SK-N-SH (cell line): ENCODE data around the gene NUP160. TPM values are rescaled to one million over a fixed set of nuclear protein-coding genes. Genes with fewer than 3 reads are reported as not detected.

Source experiments
- CTCF ChIA-PET: fragments of 300-600, 350-600 bp; formaldehyde crosslinking; extraction: SDS; loops from one replicate; lab custom pipeline; 2021; lab: Yijun Ruan, JAX
- POLR2A ChIA-PET: fragments of 350-600 bp; sonication (Branson Sonifier 250); formaldehyde crosslinking; extraction: SDS; loops from one replicate; lab custom pipeline; 2020; ENCODE audit warnings: antibody characterized with exemption, inconsistent platforms; lab: Yijun Ruan, JAX
- DNase-seq: peaks from one replicate; pipeline ENCODE4 v3.0.0; 2012
- H2AFZ ChIP-seq: fragments of 200-600 bp; sonication (generic); 2 replicates; pipeline ENCODE4 v1.8.1; 2016; ENCODE audit warnings: antibody characterized with exemption, mild to moderate bottlenecking, low read depth
- H3F3A ChIP-seq: fragments of 200-600 bp; sonication (generic); replicated peaks from 2 replicates; pipeline ENCODE3; 2016; ENCODE audit warnings: antibody characterized with exemption, mild to moderate bottlenecking; ENCODE audit not compliant: insufficient read depth
- H3K27ac ChIP-seq, 2 experiments: fragments of 200-500 bp in 1 of 2; fragments of 200-600 bp in 1 of 2; sonication (Bioruptor generic) in 1 of 2; sonication (generic), shearing (Covaris generic) in 1 of 2; 2 replicates each; pipeline versions ENCODE4 v1.5.1 to v1.6.1; 2014 to 2016; ENCODE audit warnings: low read depth in 2 of 2, inconsistent platforms in 1 of 2, low read length in 1 of 2, mild to moderate bottlenecking in 1 of 2, mixed read lengths in 1 of 2
- H3K27me3 ChIP-seq: fragments of 200-600 bp; sonication (generic), shearing (Covaris generic); 2 replicates; pipeline ENCODE4 v1.6.1; 2016; ENCODE audit warnings: mixed run types; ENCODE audit not compliant: insufficient read depth
- H3K36me3 ChIP-seq, 2 experiments: fragments of 200-500 bp in 1 of 2; fragments of 200-600 bp in 1 of 2; sonication (Bioruptor generic) in 1 of 2; sonication (generic) in 1 of 2; replicated peaks in 1 of 2; 2 replicates each; pipeline versions ENCODE3 to v1.5.1; 2014 to 2016; ENCODE audit warnings: low read length in 1 of 2, mild to moderate bottlenecking in 1 of 2; ENCODE audit not compliant: insufficient read depth in 2 of 2, control insufficient read depth in 1 of 2
- H3K4me1 ChIP-seq, 2 experiments: fragments of 200-500 bp in 1 of 2; fragments of 200-600 bp in 1 of 2; sonication (Bioruptor generic) in 1 of 2; sonication (generic), shearing (Covaris generic) in 1 of 2; 2 replicates each; pipeline versions ENCODE4 v1.5.1 to v1.6.1; 2014 to 2016; ENCODE audit warnings: low read depth in 1 of 2, low read length in 1 of 2, mixed run types in 1 of 2; ENCODE audit not compliant: insufficient read depth in 2 of 2, control insufficient read depth in 1 of 2
- H3K4me2 ChIP-seq: fragments of 200-600 bp; sonication (generic), shearing (Covaris generic); 2 replicates; pipeline ENCODE4 v1.6.1; 2017; ENCODE audit warnings: mixed run types
- H3K4me3 ChIP-seq, 2 experiments: fragments of 200-500 bp in 1 of 2; fragments of 200-600 bp in 1 of 2; sonication (Bioruptor generic) in 1 of 2; sonication (generic), shearing (Covaris generic) in 1 of 2; 2 replicates each; pipeline versions ENCODE4 v1.5.1 to v1.8.1; 2014 to 2016; ENCODE audit warnings: low read depth in 2 of 2, inconsistent platforms in 1 of 2, low read length in 1 of 2, mild to moderate bottlenecking in 1 of 2, mixed read lengths in 1 of 2, moderate library complexity in 1 of 2
- H3K79me2 ChIP-seq: fragments of 200-600 bp; sonication (generic); 2 replicates; pipeline ENCODE4 v1.8.1; 2017; ENCODE audit warnings: mild to moderate bottlenecking; ENCODE audit not compliant: insufficient read depth
- H3K9ac ChIP-seq: fragments of 200-600 bp; sonication (generic); 2 replicates; pipeline ENCODE4 v1.6.1; 2017; ENCODE audit warnings: mixed run types
- H3K9me2 ChIP-seq: fragments of 200-600 bp; sonication (generic); 2 replicates; pipeline ENCODE4 v1.6.1; 2017; ENCODE audit warnings: mixed run types
- H3K9me3 ChIP-seq: fragments of 200-600 bp; sonication (generic); 2 replicates; pipeline ENCODE4 v1.6.1; 2017; ENCODE audit warnings: mixed run types, mild to moderate bottlenecking, moderate library complexity
- H4K20me1 ChIP-seq: fragments of 200-600 bp; sonication (generic); 2 replicates; pipeline ENCODE4 v1.6.1; 2017; ENCODE audit warnings: mild to moderate bottlenecking, mixed run types; ENCODE audit not compliant: insufficient read depth
- CTCF ChIP-seq: fragments of 200-600 bp; sonication (generic); IDR thresholded peaks from 2 replicates; pipeline ENCODE4 v1.6.1; 2017; ENCODE audit warnings: antibody characterized with exemption, mild to moderate bottlenecking, moderate library complexity
- EZH2phosphoT487 ChIP-seq: fragments of 200-600 bp; sonication (generic); IDR thresholded peaks from 2 replicates; pipeline ENCODE4 v1.6.1; 2017; ENCODE audit warnings: low read depth, mixed run types, mild to moderate bottlenecking, antibody characterized with exemption, moderate library complexity, borderline replicate concordance
- FOSL2 ChIP-seq: IDR thresholded peaks from 2 replicates; pipeline ENCODE4 v1.4.0; 2012; ENCODE audit warnings: low read depth, mild to moderate bottlenecking, moderate library complexity, borderline replicate concordance
- FOXJ3 ChIP-seq: sonication (generic); formaldehyde crosslinking; IDR thresholded peaks from 2 replicates; pipeline ENCODE4 v1.5.1; 2020; ENCODE audit warnings: mild to moderate bottlenecking, missing genetic modification reagents
- FOXM1 ChIP-seq: IDR thresholded peaks from 2 replicates; pipeline ENCODE4 v1.4.0; 2012; ENCODE audit warnings: low read depth, mild to moderate bottlenecking
- GABPA ChIP-seq: IDR thresholded peaks from 2 replicates; pipeline ENCODE4 v1.4.0; 2012; ENCODE audit warnings: low read depth, mild to moderate bottlenecking
- IRF3 ChIP-seq: fragments of 150-350 bp; IDR thresholded peaks from 2 replicates; pipeline ENCODE4 v1.6.1; 2016; ENCODE audit warnings: mild to moderate bottlenecking, low read depth, low read length
- JUND ChIP-seq: IDR thresholded peaks from 2 replicates; pipeline ENCODE4 v1.4.0; 2012
- MEF2A ChIP-seq: IDR thresholded peaks from 2 replicates; pipeline ENCODE4 v1.4.0; 2012; ENCODE audit warnings: low read depth, borderline replicate concordance
- RAD21 ChIP-seq: IDR thresholded peaks from 2 replicates; pipeline ENCODE4 v1.6.1; 2012; ENCODE audit warnings: mild to moderate bottlenecking, low read length
- RCOR1 ChIP-seq: fragments of 150-350 bp; IDR thresholded peaks from 2 replicates; pipeline ENCODE4 v1.6.1; 2017; ENCODE audit warnings: antibody characterized with exemption, low read length
- REST ChIP-seq: IDR thresholded peaks from 2 replicates; pipeline ENCODE4 v1.6.1; 2012; ENCODE audit warnings: mild to moderate bottlenecking, low read depth, low read length, moderate library complexity
- SMC3 ChIP-seq: IDR thresholded peaks from 2 replicates; pipeline ENCODE4 v1.6.1; 2012; ENCODE audit warnings: low read depth, low read length, improper control_type of control experiment
- TAF1 ChIP-seq: IDR thresholded peaks from 2 replicates; pipeline ENCODE4 v1.6.1; 2012; ENCODE audit warnings: low read depth, mild to moderate bottlenecking, low read length, moderate library complexity, borderline replicate concordance
- TEAD4 ChIP-seq: IDR thresholded peaks from 2 replicates; pipeline ENCODE4 v1.4.0; 2012; ENCODE audit warnings: mild to moderate bottlenecking, borderline replicate concordance; ENCODE audit not compliant: insufficient read depth
- USF1 ChIP-seq: IDR thresholded peaks from 2 replicates; pipeline ENCODE4 v1.4.0; 2012; ENCODE audit warnings: low read depth, borderline replicate concordance
- YY1 ChIP-seq: IDR thresholded peaks from 2 replicates; pipeline ENCODE4 v1.4.0; 2012; ENCODE audit warnings: low read depth, mild to moderate bottlenecking
- WGBS: methylation state at CpG from one replicate; pipeline ENCODE4 v1.1.6; 2017; ENCODE audit warnings: low lambda C conversion rate; 5-methylcytosine and 5-hydroxymethylcytosine counted together
- polyA plus RNA-seq, 3 experiments: library from polyadenylated mRNA; depleted of rRNA; stranded (reverse); fragments of >200 nt; gene quantifications; 2 replicates each; pipeline ENCODE4 v1.2.3, GENCODE V29; 2012

NUP160 gene
- polyA plus RNA-seq, 1 of the 3 experiments (the other 2 are of a cell fraction) = 19.3 TPM

GRCh38 chr11:47784785-47785381 lies 63.3 kb downstream of the NUP160 start:
- Histone ChIP-seq H3K27me3 (no peaks in the 10 kb centered on the region), H3F3A (peaks cover 11% of the 10 kb centered on the region), H3K79me2 (no peaks in the 10 kb centered on the region), H3K27ac (no peak overlapping the region), H2AFZ (no peak overlapping the region), H3K4me2 (no peak overlapping the region), H3K36me3 (peaks cover 49 to 73% of the 10 kb centered on the region in 2 experiments), H3K9me2 (no peaks in the 10 kb centered on the region), H3K9me3 (no peaks in the 10 kb centered on the region), H3K4me1 (no peaks in the 10 kb centered on the region), H3K4me3 (no peak overlapping the region), H4K20me1 (no peaks in the 10 kb centered on the region), H3K9ac (no peak overlapping the region)
- no peak for DNase-seq
- ChIA-PET POLR2A (interaction anchor here (0.6 to 1.2 kb wide), 2 partner anchors 29 to 63 kb away, joined by 3 read pairs; partner anchors contain the start of gene NUP160), CTCF (interaction anchor here (0.8 to 1.6 kb wide), 6 partner anchors 10 to 150 kb away, joined by 3 to 5 read pairs (median 4); no protein-coding TSS in a partner anchor)
- WGBS = 80% methylated on average over 4 of the region's 4 CpGs
- TF ChIP-seq CTCF = no peak
- TF ChIP-seq FOXJ3 (CRISPR knock-in tag) = no peak
- no peak for TF ChIP-seq RCOR1
- no peak for TF ChIP-seq FOXM1
- no peak for TF ChIP-seq IRF3
- no peak for TF ChIP-seq TEAD4
- TF ChIP-seq TAF1 = no peak
- TF ChIP-seq RAD21 = no peak
- TF ChIP-seq USF1 = no peak
- no peak for TF ChIP-seq GABPA
- no peak for TF ChIP-seq JUND
- TF ChIP-seq SMC3 = no peak
- no peak for TF ChIP-seq FOSL2

GRCh38 chr11:47783087-47783610 lies 65.0 kb downstream of the NUP160 start:
- no peaks in the 10 kb centered on the region for H3K79me2 ChIP-seq
- no peaks in the 10 kb centered on the region for H4K20me1 ChIP-seq
- H2AFZ ChIP-seq = no peak overlapping the region
- no peaks in the 10 kb centered on the region for H3K9me2 ChIP-seq
- peaks cover 16% of the 10 kb centered on the region for H3F3A ChIP-seq
- POLR2A ChIA-PET = no interaction called here
- DNase-seq = no peak
- no peaks in the 10 kb centered on the region for H3K4me1 ChIP-seq
- H3K9ac ChIP-seq = no peak overlapping the region
- no peaks in the 10 kb centered on the region for H3K9me3 ChIP-seq
- CTCF ChIA-PET = no interaction called here
- H3K27ac ChIP-seq = no peak overlapping the region
- H3K27me3 ChIP-seq = no peaks in the 10 kb centered on the region
- H3K4me2 ChIP-seq = no peak overlapping the region
- H3K36me3 ChIP-seq = peaks cover 57 to 84% of the 10 kb centered on the region in 2 experiments
- WGBS = 98% methylated on average over 2 of the region's 2 CpGs
- no peak overlapping the region for H3K4me3 ChIP-seq
- TF ChIP-seq CTCF = no peak
- TF ChIP-seq YY1 = no peak
- no peak for TF ChIP-seq REST
- no peak for TF ChIP-seq SMC3
- no peak for TF ChIP-seq EZH2phosphoT487
- TF ChIP-seq MEF2A = no peak
- TF ChIP-seq RAD21 = no peak
